Right lobe of liver (tissue), 4 donors: ENCODE data around the gene CLDN22.

Source experiments
- CTCF ChIP-seq, 4 donors: fragments of 200-600 bp in 3 of 4; fragments of 450-650 bp in 1 of 4; IDR thresholded peaks; one replicate each; pipeline versions ENCODE4 v1.5.1 to v1.8.0; 2016 to 2022; ENCODE audit warnings: antibody characterized with exemption in 4 of 4, mild to moderate bottlenecking in 2 of 4
- POLR2A ChIP-seq: fragments of 450-650 bp; IDR thresholded peaks from one replicate; pipeline ENCODE4 v1.6.1; 2017; ENCODE audit warnings: antibody characterized with exemption, mild to moderate bottlenecking
- donor health status: DM: no; HTN: no; CAD: no.
- donor health status: DM: no; HTN: no; CAD: no.
- donor health status: DM: no; HTN: yes; CAD: no.

- TF ChIP-seq CTCF (IDR thresholded peaks at IDR 0.05) (no peak), POLR2A (no peak)
Observed at GRCh38 chr4:183320211-183321059, at the start of gene CLDN22.
